A549 (cell line): ENCODE data around the gene ANKRD29. TPM values are rescaled to one million over a fixed set of nuclear protein-coding genes. Genes with fewer than 3 reads are reported as not detected.

Experiments used
- ATAC-seq, 2 experiments: fragments of 200-7000 bp in 1 of 2; fragments of >200 bp in 1 of 2; cut with Nextera tagmentation in 1 of 2; cut with Tn5 transposase in 1 of 2; 3 replicates each; pipeline versions ENCODE4 v1.8.0 to v1.9.1; 2018 to 2020; ENCODE audit warnings: mild to moderate bottlenecking in 1 of 2, moderate library complexity in 1 of 2
- CTCF ChIA-PET: fragments of 300-600 bp; sonication (Branson Sonifier 250); formaldehyde crosslinking; extraction: SDS; loops from one replicate; lab custom pipeline; 2021; ENCODE audit warnings: antibody characterized with exemption, inconsistent platforms; lab: Yijun Ruan, JAX
- POLR2A ChIA-PET: fragments of 350-600 bp; formaldehyde crosslinking; extraction: SDS; loops from one replicate; lab custom pipeline; 2021; ENCODE audit warnings: antibody characterized with exemption, inconsistent platforms; lab: Yijun Ruan, JAX
- DNase-seq, 2 experiments: peaks; one replicate each; pipeline versions ENCODE4 v3.0.0 to v3.0.0-alpha.2; 2011 to 2016; ENCODE audit warnings: low read depth in 1 of 2, low spot score in 1 of 2
- FAIRE-seq: peaks from 2 replicates; lab custom pipeline; 2011; peaks lifted over from hg19 to GRCh38; lab: Jason Lieb, UNC
- H3K27ac ChIP-seq, 2 experiments: fragments of >200 bp; sonication (Bioruptor Twin); formaldehyde crosslinking; 3 replicates each; pipeline ENCODE4 v1.5.1; 2016 to 2017
- H3K4me1 ChIP-seq: fragments of >200 bp; sonication (Bioruptor Twin); formaldehyde crosslinking; 3 replicates; pipeline ENCODE4 v1.6.1; 2016
- H3K4me2 ChIP-seq: fragments of >200 bp; sonication (Bioruptor Twin); formaldehyde crosslinking; 3 replicates; pipeline ENCODE4 v1.6.1; 2016
- H3K4me3 ChIP-seq: fragments of >200 bp; sonication (Bioruptor Twin); formaldehyde crosslinking; 3 replicates; pipeline ENCODE4 v1.5.1; 2016
- H3K9me3 ChIP-seq: fragments of >200 bp; sonication (Bioruptor Twin); formaldehyde crosslinking; 3 replicates; pipeline ENCODE4 v1.6.1; 2016
- BHLHE40 ChIP-seq: IDR thresholded peaks from 2 replicates; pipeline ENCODE4 v1.6.1; 2012; ENCODE audit warnings: low read depth, low read length, inconsistent platforms
- CBX8 ChIP-seq: fragments of 200-600 bp; sonication (generic); IDR thresholded peaks from 2 replicates; pipeline ENCODE4 v1.6.1; 2016
- CEBPB ChIP-seq, 2 experiments: fragments of >200 bp in 1 of 2; sonication (Bioruptor Twin) in 1 of 2; formaldehyde crosslinking in 1 of 2; IDR thresholded peaks; 2 replicates each; pipeline ENCODE4 v1.6.1; 2012 to 2016
- CHD2 ChIP-seq: fragments of 150-350 bp; IDR thresholded peaks from 2 replicates; pipeline ENCODE4 v1.6.1; 2014; ENCODE audit warnings: low read length; ENCODE audit not compliant: partially characterized antibody
- CTCF ChIP-seq: fragments of >200 bp; sonication (Bioruptor Twin); formaldehyde crosslinking; IDR thresholded peaks from 3 replicates; pipeline ENCODE4 v1.5.1; 2016
- E2F6 ChIP-seq: IDR thresholded peaks from 2 replicates; pipeline ENCODE4 v1.6.1; 2012; ENCODE audit warnings: low read depth, borderline replicate concordance
- HDAC2 ChIP-seq: fragments of 200-600 bp; sonication (generic); IDR thresholded peaks from 2 replicates; pipeline ENCODE4 v1.6.1; 2016
- HES2 ChIP-seq: fragments of >200 bp; sonication (Bioruptor Twin); formaldehyde crosslinking; IDR thresholded peaks from 2 replicates; pipeline ENCODE4 v1.6.1; 2016
- JUNB ChIP-seq: fragments of >200 bp; sonication (Bioruptor Twin); formaldehyde crosslinking; IDR thresholded peaks from 2 replicates; pipeline ENCODE4 v1.6.1; 2016
- KDM1A ChIP-seq: fragments of 200-600 bp; sonication (generic); IDR thresholded peaks from 2 replicates; pipeline ENCODE4 v1.6.1; 2016; ENCODE audit warnings: low read depth, mild to moderate bottlenecking
- MAX ChIP-seq: IDR thresholded peaks from 2 replicates; pipeline ENCODE4 v1.6.1; 2012
- NPAS2 ChIP-seq: fragments of 250-450 bp; sonication (Bioruptor Pico); IDR thresholded peaks from 2 replicates; pipeline ENCODE4 v1.8.0; 2022; ENCODE audit warnings: mild to moderate bottlenecking, moderate library complexity, borderline replicate concordance
- NR3C1 ChIP-seq: fragments of >200 bp; sonication (Bioruptor Twin); formaldehyde crosslinking; IDR thresholded peaks from 3 replicates; pipeline ENCODE4 v1.6.1; 2017
- POLR2AphosphoS2 ChIP-seq: conservative IDR thresholded peaks from 2 replicates; pipeline ENCODE4 v1.6.1; 2012; ENCODE audit warnings: low read length, improper control_type of control experiment, inconsistent platforms
- RAD21 ChIP-seq, 2 experiments: fragments of >200 bp in 1 of 2; sonication (Bioruptor Twin) in 1 of 2; formaldehyde crosslinking in 1 of 2; IDR thresholded peaks in 1 of 2; conservative IDR thresholded peaks in 1 of 2; 2 replicates in 1 of 2; 3 replicates in 1 of 2; pipeline ENCODE4 v1.6.1; 2012 to 2018; ENCODE audit warnings: inconsistent platforms in 1 of 2
- RCOR1 ChIP-seq: fragments of 150-350 bp; IDR thresholded peaks from 2 replicates; pipeline ENCODE4 v1.6.1; 2014; ENCODE audit warnings: antibody characterized with exemption, low read length, low read depth
- RFX5 ChIP-seq: fragments of 450-650 bp; IDR thresholded peaks from 2 replicates; pipeline ENCODE4 v1.7.1; 2014; ENCODE audit warnings: antibody characterized with exemption, mild to moderate bottlenecking, moderate library complexity
- SMC3 ChIP-seq: fragments of >200 bp; sonication (Bioruptor Twin); formaldehyde crosslinking; IDR thresholded peaks from 3 replicates; pipeline ENCODE4 v1.6.1; 2018; ENCODE audit warnings: inconsistent platforms
- ZFP36 ChIP-seq: fragments of 450-650 bp; IDR thresholded peaks from 2 replicates; pipeline ENCODE4 v1.6.1; 2014; ENCODE audit warnings: borderline replicate concordance; ENCODE audit not compliant: partially characterized antibody
- WGBS: methylation state at CpG from one replicate; pipeline ENCODE4 v1.1.6; 2017; ENCODE audit errors: missing lambda C conversion rate; 5-methylcytosine and 5-hydroxymethylcytosine counted together
- polyA plus RNA-seq, 4 experiments: library from polyadenylated mRNA; depleted of rRNA in 3 of 4; stranded (reverse); fragments of >200 nt; fragmentation: RNase III in 1 of 4; extraction: RNeasy Plus Mini Kit Qiagen cat#74134 plus additional on column Dnase treatment in 1 of 4; gene quantifications; 2 replicates in 3 of 4; 3 replicates in 1 of 4; pipeline ENCODE4 v1.2.3, GENCODE V29; 2011 to 2017

Gene ANKRD29
- polyA plus RNA-seq, 2 of the 4 experiments (the other 2 are of a cell fraction): 12.4 to 25.4 TPM

GRCh38 chr18:23669202-23669766 lies 6.6 kb upstream of the ANKRD29 start:
- TF ChIP-seq MAX: no peak
- no peak for TF ChIP-seq CHD2
- no peak for TF ChIP-seq CEBPB (IDR thresholded peaks at IDR 0.05)
- no peak for TF ChIP-seq KDM1A
- TF ChIP-seq CTCF: no peak
- TF ChIP-seq HES2: no peak
- no peak for TF ChIP-seq POLR2AphosphoS2
- no peak for TF ChIP-seq NR3C1
- ChIA-PET POLR2A (no interaction called here), CTCF (no interaction called here)
- DNase-seq: no peak
- FAIRE-seq: no peak
- 79% methylated on average over 8 of the region's 8 CpGs for WGBS
- Histone ChIP-seq H3K27ac (no peak overlapping the region), H3K9me3 (no peaks in the 10 kb centered on the region), H3K4me3 (no peak overlapping the region), H3K4me1 (peaks cover 10% of the 10 kb centered on the region; the same call in 1 of the 3 replicates), H3K4me2 (no peak overlapping the region)
- ATAC-seq: no peak

- CTCF ChIA-PET: no interaction called here
- TF ChIP-seq ZFP36 (no peak), NPAS2 (CRISPR knock-in tag) (no peak), BHLHE40 (no peak), JUNB (no peak), RFX5 (no peak), RCOR1 (no peak), CTCF (no peak), CBX8 (no peak), E2F6 (no peak), HDAC2 (no peak), KDM1A (no peak)
- ATAC-seq (no peak; a peak in 1 of 6 replicates), FAIRE-seq (no peak), DNase-seq (no peak)
- Histone ChIP-seq H3K27ac (no peak overlapping the region), H3K4me1 (peaks cover 10% of the 10 kb centered on the region; the same call in 1 of the 3 replicates), H3K4me2 (no peak overlapping the region), H3K9me3 (no peaks in the 10 kb centered on the region), H3K4me3 (no peak overlapping the region)
- 34% methylated on average over 4 of the region's 4 CpGs for WGBS
- POLR2A ChIA-PET: no interaction called here
Measured at GRCh38 chr18:23668731-23669130, 6.0 kb upstream of the ANKRD29 start.

- H3K27ac ChIP-seq: no peak overlapping the region
- H3K4me2 ChIP-seq: no peak overlapping the region
- ChIA-PET CTCF (interaction anchor here (0.8 to 1.6 kb wide), 5 partner anchors 15 to 45 kb away, joined by 3 to 6 read pairs (median 3); partner anchors contain the start of gene LAMA3), POLR2A (no interaction called here)
- H3K4me1 ChIP-seq: peaks cover 13% of the 10 kb centered on the region; the same call in 2 of the 3 replicates
- no peak for DNase-seq
- H3K4me3 ChIP-seq: no peak overlapping the region
- WGBS: 100% methylated on average over 1 of the region's 1 CpG
- no peak for ATAC-seq
- TF ChIP-seq SMC3: no peak
- TF ChIP-seq RAD21 (conservative IDR thresholded peaks at IDR 0.05 in 1 of 2, IDR thresholded peaks at IDR 0.05 in 1 of 2): peak in 1 of 2 experiments; percentile 34; a peak in 2 of 5 replicates
- no peaks in the 10 kb centered on the region for H3K9me3 ChIP-seq
- no peak for FAIRE-seq
Measured at GRCh38 chr18:23667114-23667513, 4.4 kb upstream of the ANKRD29 start.
